Endothelial cell of umbilical vein (primary cell): ENCODE measurements around the gene NPPB. TPM values are rescaled to one million over a fixed set of nuclear protein-coding genes. Genes with fewer than 3 reads are reported as not detected.

ENCODE experiments used
- BruUV-seq: library from RNA; stranded (reverse); fragments of 400-500 nt; replicated peaks from 2 replicates; lab custom pipeline; 2021; lab: Mats Ljungman, UMichigan
- CTCF ChIA-PET: fragments of 300-600, 350-600 bp; sonication (Branson Sonifier 250); formaldehyde crosslinking; loops from one replicate; lab custom pipeline; 2021; ENCODE audit warnings: antibody characterized with exemption, inconsistent platforms; lab: Charles Lee
- POLR2A ChIA-PET: fragments of 300-600, 350-600 bp; sonication (Branson Sonifier 250); formaldehyde crosslinking; loops from one replicate; lab custom pipeline; 2021; ENCODE audit warnings: antibody characterized with exemption, inconsistent platforms; lab: Charles Lee
- DNase-seq: peaks from one replicate; pipeline ENCODE4 v3.0.0-alpha.2; 2011; ENCODE audit warnings: low read depth, low spot score
- FAIRE-seq: peaks from 2 replicates; lab custom pipeline; 2011; peaks lifted over from hg19 to GRCh38; lab: Jason Lieb, UNC
- H2AFZ ChIP-seq: 2 replicates; pipeline ENCODE4 v1.6.0; 2012; ENCODE audit warnings: low read depth, low read length, control low read depth, inconsistent platforms
- H3K27ac ChIP-seq: 2 replicates; pipeline ENCODE4 v1.5.1; 2011; ENCODE audit warnings: low read depth, mild to moderate bottlenecking, control low read depth, low read length, moderate library complexity; ENCODE audit not compliant: insufficient read depth
- H3K27me3 ChIP-seq, 2 experiments: 2 replicates each; pipeline versions ENCODE4 v1.6.0 to v1.6.1; 2011; ENCODE audit warnings: low read length in 2 of 2, mixed read lengths in 1 of 2; ENCODE audit not compliant: control insufficient read depth in 2 of 2, insufficient read depth in 2 of 2
- H3K36me3 ChIP-seq, 2 experiments: 2 replicates in 1 of 2; 3 replicates in 1 of 2; pipeline ENCODE4 v1.5.1; 2011; ENCODE audit warnings: low read length in 2 of 2, mild to moderate bottlenecking in 1 of 2, moderate library complexity in 1 of 2; ENCODE audit not compliant: control insufficient read depth in 2 of 2, insufficient read depth in 2 of 2; ENCODE audit errors: extremely low read depth in 1 of 2
- H3K4me1 ChIP-seq: 3 replicates; pipeline ENCODE4 v1.5.1; 2011; ENCODE audit warnings: mild to moderate bottlenecking, low read length; ENCODE audit not compliant: control insufficient read depth, insufficient read depth; ENCODE audit errors: extremely low read depth
- H3K4me2 ChIP-seq: 2 replicates; pipeline ENCODE4 v1.6.1; 2011; ENCODE audit warnings: low read length, control low read depth, mixed read lengths; ENCODE audit not compliant: insufficient read depth
- H3K4me3 ChIP-seq, 3 experiments: fragments of 200-600 bp in 1 of 3; sonication (generic), shearing (Covaris generic) in 1 of 3; replicated peaks in 1 of 3; 2 replicates each; pipeline ENCODE4 v1.5.1; 2011 to 2016; ENCODE audit warnings: control low read depth in 3 of 3, low read length in 3 of 3, mild to moderate bottlenecking in 2 of 3, inconsistent platforms in 1 of 3, low read depth in 1 of 3, moderate library complexity in 1 of 3; ENCODE audit not compliant: insufficient read depth in 1 of 3
- H3K79me2 ChIP-seq: 2 replicates; pipeline ENCODE4 v1.6.0; 2012; ENCODE audit warnings: low read length, inconsistent platforms; ENCODE audit not compliant: control insufficient read depth, insufficient read depth
- H3K9ac ChIP-seq: replicated peaks from 2 replicates; pipeline ENCODE3; 2011; ENCODE audit warnings: low read length, control low read depth; ENCODE audit not compliant: insufficient read depth; ENCODE audit errors: extremely low read depth
- H3K9me1 ChIP-seq: replicated peaks from 3 replicates; pipeline ENCODE4 v1.6.0; 2011; ENCODE audit warnings: mild to moderate bottlenecking, low read length; ENCODE audit not compliant: control insufficient read depth, insufficient read depth; ENCODE audit errors: extremely low read depth
- H3K9me3 ChIP-seq: replicated peaks from 2 replicates; pipeline ENCODE4 v1.5.1; 2012; ENCODE audit warnings: low read length, inconsistent platforms; ENCODE audit not compliant: control insufficient read depth, insufficient read depth
- H4K20me1 ChIP-seq: replicated peaks from 2 replicates; pipeline ENCODE3; 2011; ENCODE audit warnings: mild to moderate bottlenecking, low read length; ENCODE audit not compliant: control insufficient read depth, insufficient read depth; ENCODE audit errors: extremely low read depth
- CTCF ChIP-seq, 2 donors: IDR thresholded peaks; 1 replicate in 1 of 2; 2 replicates in 1 of 2; pipeline ENCODE4 v1.5.1; 2011; ENCODE audit warnings: low read length in 2 of 2, mild to moderate bottlenecking in 2 of 2, moderate library complexity in 2 of 2, control low read depth in 1 of 2, inconsistent platforms in 1 of 2, low read depth in 1 of 2; ENCODE audit not compliant: insufficient read depth in 1 of 2; ENCODE audit errors: extremely low read depth in 1 of 2
- EZH2 ChIP-seq: IDR thresholded peaks from 2 replicates; pipeline ENCODE4 v1.6.1; 2012; ENCODE audit warnings: borderline replicate concordance, low read depth, mild to moderate bottlenecking, moderate library complexity, low read length, inconsistent platforms; ENCODE audit not compliant: severe bottlenecking
- FOS ChIP-seq: IDR thresholded peaks from 2 replicates; pipeline ENCODE4 v1.6.1; 2011; ENCODE audit warnings: mild to moderate bottlenecking, low read length, moderate library complexity, borderline replicate concordance; ENCODE audit not compliant: insufficient read depth
- GATA2 ChIP-seq: IDR thresholded peaks from 2 replicates; pipeline ENCODE4 v1.7.0; 2011; ENCODE audit warnings: low read depth, mild to moderate bottlenecking, moderate library complexity, mixed read lengths, low read length; ENCODE audit not compliant: insufficient read length, insufficient read depth
- JUN ChIP-seq: IDR thresholded peaks from 2 replicates; pipeline ENCODE4 v1.6.1; 2011; ENCODE audit warnings: borderline replicate concordance, low read depth; ENCODE audit not compliant: insufficient read length, insufficient read depth
- MAX ChIP-seq: IDR thresholded peaks from 2 replicates; pipeline ENCODE4 v1.6.1; 2011; ENCODE audit not compliant: insufficient read depth, insufficient read length
- MYC ChIP-seq: IDR thresholded peaks from one replicate; pipeline ENCODE4 v1.6.1; 2011; ENCODE audit warnings: mild to moderate bottlenecking, low read depth, low read length
- POLR2A ChIP-seq: IDR thresholded peaks from 2 replicates; pipeline ENCODE4 v1.6.1; 2012; ENCODE audit warnings: low read depth, mild to moderate bottlenecking, control low read depth, low read length
- POLR2AphosphoS5 ChIP-seq: IDR thresholded peaks from 2 replicates; pipeline ENCODE4 v1.6.1; 2012; ENCODE audit warnings: low read depth, mild to moderate bottlenecking, control low read depth, low read length, moderate library complexity; ENCODE audit not compliant: insufficient read depth
- dilution Hi-C: fragments of 300-500 bp; cut with MboI; formaldehyde crosslinking; loops from one replicate; pipeline ENCODE4 v1.15.0; 2019; ENCODE audit warnings: low sequenced_read_pairs; ENCODE audit not compliant: extremely low pct_ligation_motif_present
- intact Hi-C: fragments of 100-400 bp; cut with micrococcal nuclease; formaldehyde crosslinking; loops from one replicate; pipeline ENCODE4 v1.10.0; 2022
- polyA plus RNA-seq, 4 experiments: library from polyadenylated mRNA; depleted of rRNA in 3 of 4; stranded (reverse) in 3 of 4; unstranded in 1 of 4; fragments of >200 nt; gene quantifications; 2 replicates each; pipeline versions ENCODE4 v1.2.1 to v1.2.3, GENCODE V29; 2011 to 2012; ENCODE audit warnings: missing spikeins in 1 of 4
- total RNA-seq: library from RNA; stranded (reverse); gene quantifications from 2 replicates; pipeline ENCODE4 v1.2.3, GENCODE V29; 2021

Gene NPPB
- total and polyA plus RNA-seq, 2 donors (not counting 3 experiments of a cell fraction or from before 2014, with no cell fraction given) = not detected

DNA sequence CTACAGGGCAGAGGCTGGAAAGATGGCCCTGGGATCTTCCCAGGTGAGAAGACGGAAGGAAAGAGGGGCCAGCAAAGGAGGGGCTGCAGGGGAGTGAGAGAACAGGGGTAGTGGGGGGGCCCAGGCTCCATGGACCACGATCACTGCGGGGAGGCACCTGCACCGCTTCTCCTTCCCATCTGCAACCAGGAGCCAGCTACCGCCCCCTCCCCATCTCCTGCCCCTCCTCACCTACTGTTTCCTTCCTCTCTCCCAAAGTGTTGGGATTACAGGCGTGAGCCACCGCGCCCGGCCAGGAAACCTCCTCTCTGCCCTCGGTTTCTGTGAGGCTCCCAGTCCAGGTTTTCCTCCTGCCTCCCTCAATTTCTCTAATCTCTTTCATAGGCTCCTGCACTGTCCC, 48.1 kb upstream of the NPPB start:
- FAIRE-seq = no peak
- Histone ChIP-seq H3K9me3 (no peaks in the 10 kb centered on the region), H3K4me2 (no peak overlapping the region), H3K27ac (no peak overlapping the region), H3K79me2 (no peaks in the 10 kb centered on the region), H2AFZ (no peak overlapping the region), H3K27me3 (no peaks in the 10 kb centered on the region), H3K36me3 (no peaks in the 10 kb centered on the region), H3K9me1 (no peaks in the 10 kb centered on the region), H3K9ac (no peak overlapping the region), H4K20me1 (no peaks in the 10 kb centered on the region), H3K4me3 (no peak overlapping the region), H3K4me1 (peaks cover 3% of the 10 kb centered on the region)
- POLR2A ChIA-PET = no interaction called here
- dilution Hi-C loops (no loop called here), intact Hi-C loops (loop anchor here (1.0 to 2.0 kb wide), 2 partner anchors 69 to 256 kb away; no protein-coding TSS in a partner anchor)
- no peak for DNase-seq
- no TSS peak for BruUV-seq
- TF ChIP-seq FOS (no peak), POLR2AphosphoS5 (no peak), MYC (no peak), MAX (no peak), JUN (no peak), EZH2 (no peak), GATA2 (no peak), POLR2A (no peak), CTCF (IDR thresholded peaks at IDR 0.05; ENCODE audit: extremely low read depth in 1 of 2, insufficient read depth in 1 of 2, low read depth in 1 of 2, low read length in 2 of 2) (no peak)
- CTCF ChIA-PET = no interaction called here
